HG03558 (cell line): ENCODE results near the gene PBX1.
A peak's percentile ranks its signal among the peaks of the same experiment; 100 is the strongest.

ENCODE experiments used
- ATAC-seq: cut with Tn5 transposase; IDR thresholded peaks from one replicate; pipeline ENCODE4 v1.9.1; 2021; ENCODE audit warnings: moderate number of reproducible peaks; ENCODE audit not compliant: unreplicated experiment; ENCODE audit errors: extremely low read depth

Gene PBX1

DNA sequence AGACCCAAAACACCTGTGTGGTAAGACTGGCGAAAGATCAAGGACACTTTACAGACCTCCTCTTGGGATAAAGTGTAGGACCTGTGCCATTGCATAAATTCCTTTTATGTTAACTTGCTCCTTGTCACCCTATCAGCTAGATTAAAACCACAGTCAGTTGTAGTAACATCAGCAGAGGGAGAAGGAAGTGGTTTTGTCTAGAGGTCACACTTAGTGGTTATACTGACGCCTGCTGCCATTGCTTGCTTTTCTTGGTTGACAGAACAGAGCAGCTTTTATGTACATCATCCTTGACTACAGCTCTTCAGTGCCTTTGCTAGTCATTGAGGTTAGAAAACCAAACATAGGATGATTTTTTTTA is 101.4 kb downstream of the PBX1 start:
- peak; percentile 39 for ATAC-seq

DNA sequence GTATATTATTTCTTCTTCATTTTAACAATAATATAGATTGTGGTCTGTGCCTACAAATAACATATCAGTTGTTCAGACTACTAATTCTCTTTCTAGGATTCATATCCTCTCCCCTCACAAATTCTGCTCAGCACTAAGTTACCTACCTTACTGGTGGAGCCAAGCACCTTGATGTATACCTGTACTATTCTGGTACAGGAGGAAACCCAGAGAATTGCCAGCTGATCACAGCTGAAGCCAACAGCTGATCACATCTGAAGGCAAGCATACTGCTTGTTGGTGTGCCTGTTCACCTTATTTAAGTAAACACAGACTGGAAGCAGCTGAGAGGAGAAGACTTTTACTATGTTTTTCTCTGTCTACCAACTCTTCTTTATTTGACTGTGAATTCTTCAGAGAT is 101.8 kb downstream of the PBX1 start:
- ATAC-seq = no peak

DNA sequence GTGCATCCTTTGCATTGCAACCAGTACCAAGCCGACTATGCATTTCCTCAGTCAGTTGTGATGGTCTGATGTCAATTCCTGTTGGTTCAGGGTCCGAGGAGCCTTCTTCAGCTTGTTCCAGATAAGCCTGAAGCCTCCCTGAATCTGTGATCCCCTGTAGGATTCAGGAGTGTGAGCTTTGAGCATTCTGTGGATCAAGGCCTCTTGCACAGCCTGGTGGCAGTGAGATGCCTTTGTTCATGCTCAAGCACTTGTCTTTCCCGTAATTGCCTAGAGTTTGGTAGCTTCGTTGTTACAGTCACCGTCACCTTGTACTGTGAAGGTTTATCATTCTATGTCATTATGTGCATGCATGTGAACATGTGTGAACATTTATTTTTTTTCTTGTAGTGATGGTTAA is 103.5 kb downstream of the PBX1 start:
- ATAC-seq = no peak

DNA sequence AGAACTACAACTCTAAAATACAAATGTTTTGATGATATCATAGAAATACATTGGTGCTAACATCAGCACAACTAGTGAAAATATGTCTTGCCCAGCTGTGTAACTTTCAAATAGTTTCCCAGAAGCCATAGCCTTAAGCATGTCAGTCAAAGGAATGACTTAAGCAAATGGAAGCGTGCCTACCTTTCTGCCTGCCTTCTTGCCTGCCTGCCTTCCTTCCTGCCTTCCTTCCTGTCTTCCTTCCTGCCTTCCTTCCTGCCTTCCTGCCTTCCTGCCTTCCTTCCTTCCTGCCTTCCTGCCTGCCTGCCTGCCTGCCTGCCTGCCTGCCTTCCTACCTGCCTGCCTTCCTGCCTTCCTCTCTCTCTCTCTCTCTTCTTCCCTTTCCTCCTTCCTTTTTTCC is 104.0 kb downstream of the PBX1 start:
- no peak for ATAC-seq

DNA sequence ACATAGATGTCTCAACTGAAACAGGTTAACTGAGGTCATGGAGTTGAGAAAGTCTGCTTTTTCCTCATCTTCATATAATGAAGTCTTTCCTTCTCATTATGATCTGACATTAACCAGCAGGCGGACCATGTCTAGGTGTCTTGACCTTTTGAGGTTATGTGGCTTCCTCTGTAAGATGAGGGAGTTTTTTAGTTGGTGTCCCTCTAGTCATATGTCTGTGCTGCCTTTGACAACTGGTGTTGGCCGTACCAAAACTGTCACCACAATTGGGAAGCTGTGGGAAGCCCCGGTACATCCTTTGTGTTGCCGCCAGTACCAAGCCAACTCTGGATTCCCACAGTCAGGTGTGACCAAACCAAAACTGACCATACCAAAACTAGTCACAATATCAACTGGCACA is 105.1 kb downstream of the PBX1 start:
- no peak for ATAC-seq

DNA sequence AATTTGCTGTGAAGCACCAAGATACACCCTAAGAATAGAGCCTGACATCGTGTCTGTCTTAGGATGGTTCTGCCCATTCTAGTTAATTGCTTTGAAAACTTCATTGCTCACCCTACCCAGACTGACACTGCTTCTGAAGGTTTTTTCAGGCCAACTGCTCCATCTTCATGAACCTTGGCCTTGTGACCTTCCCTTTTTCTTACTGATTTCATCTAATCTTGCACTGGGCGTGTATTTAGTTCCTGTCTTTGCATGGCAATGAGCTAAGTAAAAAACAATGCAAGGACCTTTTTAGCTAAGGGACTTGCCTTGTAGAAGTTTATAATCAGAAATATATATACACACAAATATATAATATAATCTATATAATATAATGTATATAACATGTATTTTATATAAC is 108.0 kb downstream of the PBX1 start:
- no peak for ATAC-seq

DNA sequence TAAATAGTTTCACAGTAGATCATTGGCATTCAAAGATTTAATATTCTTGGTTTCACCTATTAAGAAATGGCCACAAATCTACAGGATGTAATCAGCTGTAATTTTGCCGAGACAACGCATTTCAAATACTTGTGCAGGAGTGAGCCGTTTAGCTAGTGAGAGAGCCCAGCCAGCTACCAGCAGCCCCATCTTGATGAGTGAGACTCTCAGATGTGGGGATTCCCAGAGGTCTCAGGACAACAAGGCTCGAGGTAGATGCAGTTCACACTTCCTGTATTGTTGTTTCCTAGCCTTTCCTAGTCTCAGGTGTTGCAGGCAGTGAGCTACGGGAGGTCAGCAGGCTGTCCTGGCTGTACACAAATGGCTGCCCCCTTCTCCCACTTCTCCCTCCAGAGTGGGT is 108.6 kb downstream of the PBX1 start:
- ATAC-seq = no peak

DNA sequence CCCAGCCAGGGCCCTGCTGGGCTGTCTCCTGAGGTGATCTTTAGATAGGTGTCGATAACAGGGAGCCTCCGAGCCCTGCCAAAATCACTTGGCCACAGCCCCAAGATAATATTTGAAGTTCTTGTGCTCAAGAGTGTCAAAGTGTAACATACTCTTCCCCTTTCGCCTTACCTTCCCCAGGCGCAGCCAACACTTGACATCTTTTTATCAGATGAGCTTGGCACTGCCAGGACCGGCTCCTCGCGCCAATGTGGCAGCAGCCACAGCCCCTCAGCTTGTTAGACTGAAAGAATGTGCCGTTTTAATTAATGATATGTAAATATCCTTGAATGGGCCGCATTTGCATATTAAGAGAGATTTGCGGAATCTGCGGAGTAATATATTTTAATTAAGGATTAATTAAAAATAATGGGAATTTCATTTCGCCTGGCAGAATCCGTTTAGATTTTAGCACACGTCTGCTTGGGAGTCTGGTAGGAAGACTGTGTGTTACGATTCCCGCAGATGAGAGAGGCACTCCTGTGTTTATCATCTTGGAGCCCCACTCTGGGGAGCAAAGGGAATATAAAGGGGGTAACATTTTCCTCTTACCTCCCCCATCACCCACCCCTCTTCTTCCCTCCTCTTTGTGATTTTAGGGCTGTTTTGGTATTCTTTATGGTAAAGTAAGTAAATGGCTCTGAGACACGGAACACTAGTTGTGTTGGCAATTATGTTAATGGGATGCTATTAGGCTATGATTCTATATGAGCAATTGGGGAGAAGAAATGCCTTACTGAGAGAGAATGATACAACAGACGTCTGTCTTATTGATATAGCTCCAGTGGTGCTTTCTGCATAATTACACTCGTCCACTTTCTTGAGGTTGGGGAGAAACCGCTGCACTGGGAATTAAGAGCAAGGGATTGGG is 109.8 kb downstream of the PBX1 start:
- ATAC-seq = no peak

DNA sequence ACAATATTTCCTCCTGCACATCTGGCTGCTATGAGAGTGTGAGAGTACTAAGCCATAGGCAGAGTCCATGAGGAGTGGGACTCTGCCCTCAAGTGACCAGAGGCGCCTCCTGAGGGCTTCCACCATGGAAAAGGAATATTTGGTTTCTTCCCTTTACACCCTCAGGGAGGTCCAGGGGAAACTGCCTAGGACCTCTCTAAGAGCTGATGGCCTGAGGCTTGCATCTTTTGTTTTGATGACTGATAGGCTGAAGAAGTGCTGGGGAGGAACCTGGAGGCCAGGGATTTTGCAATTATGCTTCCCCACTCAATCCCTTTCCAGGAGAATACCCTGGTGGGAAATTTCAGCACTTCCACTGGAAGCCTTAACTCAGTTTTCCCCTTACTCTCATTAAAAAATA is 111.0 kb downstream of the PBX1 start:
- no peak for ATAC-seq

DNA sequence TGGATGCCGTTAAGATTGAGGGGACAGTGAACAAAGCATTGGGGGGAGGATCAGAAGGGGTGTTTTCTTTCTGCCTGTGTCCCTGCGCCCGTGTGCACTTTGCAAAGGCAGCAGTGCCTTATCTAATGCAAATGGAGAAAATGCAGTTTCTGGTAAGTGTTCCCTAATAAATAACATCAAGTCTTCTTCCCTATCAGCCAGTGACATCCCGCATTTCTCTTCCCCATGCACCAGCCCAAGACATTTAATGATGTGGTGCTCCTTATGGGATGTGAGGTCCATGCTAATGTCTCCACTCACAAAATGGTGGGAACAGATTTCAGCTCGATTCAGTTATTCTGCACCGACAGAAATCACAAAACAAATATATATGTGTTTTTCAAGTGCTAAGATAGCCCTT is 111.8 kb downstream of the PBX1 start:
- no peak for ATAC-seq

DNA sequence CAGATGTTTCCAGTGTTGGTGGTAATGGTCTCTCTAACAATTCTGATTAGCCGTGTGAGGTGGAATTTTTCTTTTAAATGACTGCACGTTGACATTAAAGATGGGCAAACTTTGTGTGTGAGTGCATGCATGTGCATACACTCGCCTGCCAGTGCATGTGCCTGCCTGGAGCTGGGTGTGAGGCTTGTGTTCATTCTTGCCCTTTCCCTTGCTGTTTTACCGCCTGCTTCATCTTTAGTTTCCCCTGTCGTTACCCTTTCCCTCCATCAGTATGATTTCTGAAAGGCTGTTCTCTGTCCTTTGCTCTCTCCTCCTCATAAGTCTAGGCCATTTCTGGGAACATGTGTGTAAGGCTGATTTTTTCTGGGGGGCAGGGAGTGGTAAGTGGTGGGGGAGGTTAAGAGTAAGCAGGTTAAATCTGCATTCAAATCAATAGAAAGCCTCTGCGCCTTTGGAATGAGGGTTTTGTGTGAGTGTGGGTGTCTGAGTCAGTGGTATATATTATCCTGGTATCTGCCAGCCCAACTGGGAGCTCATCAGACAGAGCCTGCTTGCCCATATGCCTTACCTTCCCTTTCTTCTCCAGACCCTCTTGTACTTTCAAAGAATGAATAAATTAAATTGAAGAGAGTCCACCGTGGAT is 112.5 kb downstream of the PBX1 start:
- ATAC-seq = no peak

DNA sequence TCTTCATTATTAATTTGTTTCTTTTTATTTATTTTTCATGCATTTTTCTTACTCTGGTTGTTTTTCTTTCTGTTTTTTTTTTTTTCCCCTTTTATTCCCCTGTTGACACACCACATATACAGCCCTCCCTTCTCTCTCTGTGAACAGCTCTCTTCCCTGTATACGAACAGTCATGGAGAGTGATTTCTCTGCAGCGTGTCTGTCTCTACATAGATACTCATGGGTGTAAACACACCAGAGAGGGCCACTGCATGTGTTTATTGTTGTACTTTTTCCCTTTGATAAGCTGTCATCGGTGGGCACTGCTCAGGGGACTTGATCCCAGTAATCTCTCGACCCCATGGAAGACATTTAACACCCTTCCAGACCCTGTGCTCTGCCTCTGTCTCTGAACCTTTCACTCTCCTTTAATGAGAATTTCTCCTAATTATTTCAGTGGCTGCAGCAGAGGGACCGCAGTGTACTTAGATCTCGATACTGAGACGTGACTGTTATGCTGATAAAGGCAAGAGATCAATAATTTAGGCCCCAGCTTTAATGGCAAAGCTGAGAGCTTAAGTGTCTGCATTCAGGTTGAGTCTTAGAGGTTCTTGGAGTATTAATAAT is 113.1 kb downstream of the PBX1 start:
- ATAC-seq = no peak

DNA sequence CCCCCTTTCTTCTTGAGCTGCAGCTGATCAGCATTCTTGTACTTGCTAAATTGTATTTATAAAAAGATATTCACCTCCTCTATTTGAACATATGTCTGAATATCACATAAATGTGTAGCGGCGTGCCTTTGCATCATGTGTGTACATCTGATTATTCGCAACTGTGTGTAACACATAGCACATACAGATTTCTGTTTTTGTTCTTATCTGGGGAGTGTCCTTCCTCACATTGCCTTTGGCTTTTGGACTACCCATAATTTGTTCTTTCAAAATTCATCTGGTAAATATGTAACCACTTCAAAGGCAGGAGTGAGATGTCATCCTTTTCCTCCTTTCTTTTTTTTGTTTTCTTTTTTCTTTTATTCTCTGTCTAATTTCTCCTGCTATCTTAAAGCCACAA is 113.6 kb downstream of the PBX1 start:
- no peak for ATAC-seq

DNA sequence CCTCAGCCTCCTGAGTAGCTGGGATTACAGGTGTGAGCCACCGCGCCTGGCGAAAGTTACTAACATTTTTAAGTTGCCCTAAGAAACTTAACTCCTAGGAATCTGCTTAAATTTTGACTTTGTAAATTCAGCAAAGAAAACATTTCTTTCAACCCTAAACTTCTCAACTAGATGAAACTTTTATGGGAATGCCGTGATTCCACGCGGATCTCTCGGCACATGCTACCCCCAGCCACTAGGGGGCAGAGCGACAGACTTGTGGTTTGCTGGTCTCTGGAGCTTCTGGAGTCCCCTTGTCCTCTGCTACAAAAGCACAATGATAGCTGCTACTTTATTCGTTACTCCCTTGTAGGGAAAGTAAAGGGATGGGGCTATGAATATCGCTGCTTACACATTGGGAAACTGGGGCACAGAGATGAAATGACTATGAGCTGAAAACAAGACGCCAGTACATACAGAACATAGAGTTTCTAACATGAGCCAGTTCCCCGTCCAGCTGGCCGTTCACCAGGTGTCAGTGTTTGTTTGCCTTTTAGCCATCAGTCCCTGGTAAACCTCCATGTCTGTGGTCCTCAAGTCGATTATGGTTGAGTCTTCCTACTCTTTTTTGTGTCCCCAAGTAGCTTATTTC is 114.7 kb downstream of the PBX1 start:
- no peak for ATAC-seq

DNA sequence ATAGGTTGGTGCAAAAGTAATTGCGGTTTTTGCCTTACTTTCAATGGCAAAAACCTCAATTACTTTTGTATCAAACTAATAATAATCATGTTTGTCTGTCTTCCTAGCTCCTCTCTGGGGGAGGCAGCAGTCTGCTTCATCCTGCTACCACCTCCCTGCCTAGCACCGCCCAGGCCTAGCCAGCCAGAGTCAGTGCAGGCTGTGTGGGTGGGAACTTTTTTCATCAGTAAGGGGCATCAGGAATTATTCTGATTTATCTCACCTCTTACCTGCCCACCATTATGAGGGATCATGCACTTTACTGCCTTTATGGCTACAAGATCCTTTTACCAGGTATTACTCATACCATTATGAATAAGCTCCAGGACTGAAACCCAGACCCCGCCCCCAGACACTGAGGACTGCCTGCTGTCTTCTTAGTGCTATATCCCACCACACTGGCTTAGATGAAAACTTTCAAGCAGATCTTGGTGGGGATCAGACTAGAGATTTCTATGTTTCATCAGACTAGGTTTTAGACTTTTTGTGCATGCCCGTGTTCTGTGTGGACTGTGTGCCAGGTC is 116.4 kb downstream of the PBX1 start:
- no peak for ATAC-seq

DNA sequence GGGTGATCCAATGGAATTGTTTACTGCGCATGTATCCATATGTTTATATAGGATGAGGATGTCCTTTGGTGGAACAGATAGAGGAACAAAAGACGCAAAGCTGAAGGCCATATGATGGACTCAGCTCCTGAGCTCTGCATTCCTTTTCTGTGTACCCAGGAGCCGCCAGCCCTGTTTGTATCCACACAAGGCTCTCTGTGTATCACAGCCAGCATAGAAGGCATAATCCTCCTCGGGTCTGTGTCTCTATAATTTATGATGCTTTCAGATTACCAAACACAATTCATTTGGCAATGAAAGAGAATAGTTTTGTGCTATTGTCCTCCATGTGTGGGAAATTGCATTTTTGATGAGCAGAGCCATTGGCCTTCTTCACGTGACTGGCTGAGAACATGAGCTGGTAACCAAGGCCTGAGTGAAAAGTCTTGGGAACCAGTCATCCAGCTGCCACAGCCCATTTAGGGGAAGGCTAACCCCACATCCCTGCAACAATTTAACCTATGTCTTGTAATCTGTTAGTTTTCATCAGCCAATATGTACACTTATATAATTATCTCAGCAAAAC is 119.2 kb downstream of the PBX1 start:
- ATAC-seq = no peak

DNA sequence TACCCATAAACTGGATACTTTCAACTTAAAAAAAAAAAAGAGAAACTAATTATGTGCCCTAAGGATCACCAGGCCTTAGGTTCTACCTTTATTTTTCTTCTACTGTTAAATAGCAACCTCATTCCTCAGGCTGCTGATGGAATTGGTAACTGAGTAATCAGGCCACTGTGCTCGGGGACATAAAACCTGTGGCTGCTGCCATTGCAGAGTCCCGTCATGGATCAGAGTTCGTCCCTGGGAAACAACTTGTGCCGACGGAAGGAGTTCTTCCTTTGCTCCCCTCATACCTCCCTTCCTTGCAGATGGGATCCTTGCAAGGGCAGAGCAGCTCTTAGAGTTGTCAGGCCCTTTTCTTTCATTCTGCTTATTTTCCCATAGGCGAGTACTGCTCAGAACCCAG is 123.6 kb downstream of the PBX1 start:
- ATAC-seq = no peak

DNA sequence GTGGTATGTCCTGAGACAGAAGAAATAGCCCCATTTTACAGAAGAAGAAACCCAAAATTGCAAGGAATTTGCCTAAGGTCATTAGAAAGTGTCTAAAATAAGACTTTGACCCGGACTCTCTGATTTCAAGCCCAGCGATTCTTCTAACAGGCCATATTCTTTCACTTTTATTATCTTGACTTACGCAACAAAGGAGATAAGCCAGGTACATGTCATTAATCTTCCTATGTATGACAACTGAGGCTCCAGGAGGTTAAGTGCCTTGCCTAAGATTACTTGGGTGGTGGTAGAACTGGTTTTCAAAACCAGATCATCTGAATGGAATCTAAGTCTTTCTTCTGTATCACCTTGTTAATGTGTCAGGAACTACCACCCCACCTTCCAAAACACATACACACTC is 124.3 kb downstream of the PBX1 start:
- ATAC-seq = no peak

DNA sequence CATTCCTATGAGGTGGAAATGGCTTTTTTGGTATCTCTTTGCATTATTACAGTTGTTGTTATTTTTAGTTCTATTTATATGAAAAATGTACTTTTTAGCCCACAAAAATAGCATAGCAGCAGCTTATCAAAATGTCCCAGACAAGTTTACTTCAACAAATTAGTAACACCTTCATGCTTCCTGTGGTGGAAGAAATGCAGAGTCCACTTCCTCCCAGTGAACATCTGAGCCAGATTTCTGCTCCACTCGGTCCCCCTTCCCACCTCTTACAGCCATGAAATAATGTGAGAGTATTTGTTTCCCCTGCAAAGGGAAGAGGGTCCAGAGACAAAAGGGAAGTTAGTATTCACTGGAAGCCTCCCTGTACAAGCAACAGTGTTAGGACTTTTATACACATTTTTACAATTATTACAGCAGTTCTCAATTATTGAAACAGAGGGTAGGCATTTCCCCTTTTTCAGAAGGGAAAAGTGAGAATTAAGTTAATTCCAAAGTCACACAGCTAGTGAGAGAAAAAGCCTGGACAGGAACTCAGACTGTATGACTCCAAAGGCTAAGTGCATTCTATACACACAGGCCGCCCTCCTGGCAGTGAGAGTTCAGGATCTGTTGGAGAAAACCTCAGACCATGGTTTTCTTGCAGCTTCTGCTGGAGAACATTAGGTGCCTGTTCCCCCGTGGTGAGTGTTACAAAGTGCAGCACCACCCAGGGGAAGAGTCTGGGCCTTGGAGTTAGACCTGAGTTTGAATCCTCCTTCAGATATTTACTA is 126.5 kb downstream of the PBX1 start:
- no peak for ATAC-seq

DNA sequence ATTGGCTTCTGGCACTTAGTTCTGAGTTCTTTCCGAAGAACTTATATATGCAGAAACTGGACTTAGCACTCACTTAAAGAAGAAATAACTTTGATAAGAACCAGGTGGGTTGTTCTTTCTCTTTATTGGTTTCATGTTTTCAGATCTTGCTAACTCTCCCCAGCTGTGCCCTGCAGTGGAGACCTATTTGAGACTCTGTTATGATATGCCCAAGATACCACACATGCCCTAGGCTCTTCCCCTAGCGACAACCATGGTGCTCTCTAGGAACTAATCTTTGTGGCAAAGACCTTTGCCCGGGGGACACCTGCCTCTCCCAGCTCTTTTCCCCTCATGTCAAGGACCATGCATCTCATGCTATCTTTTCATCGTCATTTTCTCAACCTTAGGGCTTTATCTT is 128.8 kb downstream of the PBX1 start:
- ATAC-seq = no peak
